Endodermal cell (in vitro differentiated cells): Measurements from ENCODE around the gene KCNQ1. TPM values are rescaled to one million over a fixed set of nuclear protein-coding genes. Genes with fewer than 3 reads are reported as not detected.

ENCODE experiments used
- DNase-seq: peaks from one replicate; pipeline ENCODE4 v3.0.0-alpha.2; 2017
- H3K27ac ChIP-seq: 2 replicates; pipeline ENCODE4 v1.5.1; 2013; ENCODE audit warnings: mild to moderate bottlenecking, low read depth, low read length, moderate library complexity
- H3K27me3 ChIP-seq: 2 replicates; pipeline ENCODE4 v1.6.1; 2013; ENCODE audit warnings: mild to moderate bottlenecking, low read length, moderate library complexity; ENCODE audit not compliant: insufficient read depth, control insufficient read depth, poor library complexity, severe bottlenecking
- H3K36me3 ChIP-seq: 2 replicates; pipeline ENCODE4 v1.7.0; 2013; ENCODE audit warnings: mild to moderate bottlenecking, low read length, moderate library complexity; ENCODE audit not compliant: control insufficient read depth, insufficient read depth
- H3K4me1 ChIP-seq: one replicate; pipeline ENCODE4 v1.7.0; 2013; ENCODE audit warnings: low read length; ENCODE audit not compliant: control insufficient read depth, insufficient read depth
- H3K4me3 ChIP-seq: 2 replicates; pipeline ENCODE4 v1.5.1; 2013; ENCODE audit warnings: mild to moderate bottlenecking, low read length, moderate library complexity
- H3K9ac ChIP-seq: 2 replicates; pipeline ENCODE4 v1.6.1; 2013; ENCODE audit warnings: mild to moderate bottlenecking, low read length, moderate library complexity; ENCODE audit not compliant: poor library complexity, severe bottlenecking; ENCODE audit errors: extremely low read depth
- H3K9me3 ChIP-seq: 2 replicates; pipeline ENCODE4 v1.6.1; 2013; ENCODE audit warnings: mild to moderate bottlenecking, low read length, moderate library complexity; ENCODE audit not compliant: control insufficient read depth
- H3K27ac Mint-ChIP-seq: 2 replicates; pipeline ENCODE4 v1.8.0; 2020; ENCODE audit warnings: mixed read lengths
- H3K27me3 Mint-ChIP-seq: 2 replicates; pipeline ENCODE4 v1.8.0; 2021; ENCODE audit warnings: mild to moderate bottlenecking, mixed read lengths; ENCODE audit not compliant: insufficient read depth
- H3K36me3 Mint-ChIP-seq: 2 replicates; pipeline ENCODE4 v1.8.0; 2020; ENCODE audit warnings: low read depth, mixed read lengths
- H3K4me1 Mint-ChIP-seq: 2 replicates; pipeline ENCODE4 v1.8.0; 2020; ENCODE audit warnings: mixed read lengths
- H3K4me3 Mint-ChIP-seq: 2 replicates; pipeline ENCODE4 v1.8.0; 2020; ENCODE audit warnings: mild to moderate bottlenecking, moderate library complexity, mixed read lengths
- H3K9me3 Mint-ChIP-seq: 2 replicates; pipeline ENCODE4 v1.8.0; 2020; ENCODE audit warnings: mild to moderate bottlenecking, mixed read lengths
- WGBS, 2 experiments: methylation state at CpG; one replicate each; pipeline versions ENCODE4 v1.1.5 to v1.1.7; 2013; ENCODE audit warnings: missing lambda C conversion rate in 2 of 2, mixed read lengths in 1 of 2; ENCODE audit not compliant: insufficient coverage in 1 of 2, insufficient read length in 1 of 2; 5-methylcytosine and 5-hydroxymethylcytosine counted together
- total RNA-seq, 2 donors: library from RNA; stranded (reverse); fragmentation: NEBNext Ultra II Directional in 1 of 2; extraction: Animal tissue kit (Norgen Biotek cat#: 25700) in 1 of 2; gene quantifications; 2 replicates in 1 of 2; 3 replicates in 1 of 2; pipeline ENCODE4 v1.2.1, GENCODE V29; 2021
- TF ChIP-seq, protein P1 (sequence below): fragments of 200-600 bp; sonication (generic); conservative IDR thresholded peaks from 2 replicates; pipeline ENCODE4 v1.5.0; 2021; ENCODE audit warnings: antibody characterized with exemption, mild to moderate bottlenecking

The KCNQ1 gene
- total RNA-seq, 2 donors from 2014 or later, result 1.8 to 3.5 TPM

DNA sequence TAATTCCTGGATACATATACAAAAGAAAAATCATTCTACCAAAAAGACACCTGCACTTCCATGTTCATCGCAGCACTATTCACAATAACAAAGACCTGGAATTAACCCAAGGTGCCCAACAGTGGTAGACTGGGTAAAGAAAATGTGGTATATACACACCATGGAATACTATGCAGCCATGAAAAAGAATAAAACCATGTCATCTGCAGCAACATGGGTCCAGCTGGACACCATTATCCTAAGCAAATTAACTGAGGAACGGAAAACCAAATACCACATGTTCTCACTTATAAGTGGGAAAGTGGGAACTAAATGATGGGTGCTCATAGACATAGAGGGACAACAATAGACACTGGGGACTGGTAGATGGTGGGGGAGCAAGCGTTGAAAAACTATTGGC, 5.0 kb upstream of the KCNQ1 start:
- Histone ChIP-seq H3K4me1 (no peaks in the 10 kb centered on the region), H3K4me3 (no peak overlapping the region), H3K9me3 (peaks cover 9% of the 10 kb centered on the region), H3K9ac (no peak overlapping the region), H3K27me3 (peaks cover 78% of the 10 kb centered on the region), H3K36me3 (no peaks in the 10 kb centered on the region), H3K27ac (no peak overlapping the region)
- DNase-seq, result no peak
- TF ChIP-seq, protein P1, sequence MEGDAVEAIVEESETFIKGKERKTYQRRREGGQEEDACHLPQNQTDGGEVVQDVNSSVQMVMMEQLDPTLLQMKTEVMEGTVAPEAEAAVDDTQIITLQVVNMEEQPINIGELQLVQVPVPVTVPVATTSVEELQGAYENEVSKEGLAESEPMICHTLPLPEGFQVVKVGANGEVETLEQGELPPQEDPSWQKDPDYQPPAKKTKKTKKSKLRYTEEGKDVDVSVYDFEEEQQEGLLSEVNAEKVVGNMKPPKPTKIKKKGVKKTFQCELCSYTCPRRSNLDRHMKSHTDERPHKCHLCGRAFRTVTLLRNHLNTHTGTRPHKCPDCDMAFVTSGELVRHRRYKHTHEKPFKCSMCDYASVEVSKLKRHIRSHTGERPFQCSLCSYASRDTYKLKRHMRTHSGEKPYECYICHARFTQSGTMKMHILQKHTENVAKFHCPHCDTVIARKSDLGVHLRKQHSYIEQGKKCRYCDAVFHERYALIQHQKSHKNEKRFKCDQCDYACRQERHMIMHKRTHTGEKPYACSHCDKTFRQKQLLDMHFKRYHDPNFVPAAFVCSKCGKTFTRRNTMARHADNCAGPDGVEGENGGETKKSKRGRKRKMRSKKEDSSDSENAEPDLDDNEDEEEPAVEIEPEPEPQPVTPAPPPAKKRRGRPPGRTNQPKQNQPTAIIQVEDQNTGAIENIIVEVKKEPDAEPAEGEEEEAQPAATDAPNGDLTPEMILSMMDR, result no peak
- Mint-ChIP-seq H3K4me1 (no peaks in the 10 kb centered on the region), H3K36me3 (no peaks in the 10 kb centered on the region), H3K4me3 (no peak overlapping the region), H3K27ac (no peak overlapping the region), H3K9me3 (peaks cover 4% of the 10 kb centered on the region), H3K27me3 (peaks cover 74% of the 10 kb centered on the region)
- 83 to 86% methylated on average over 1 to 2 of the region's 3 CpGs for WGBS, 2 experiments

DNA sequence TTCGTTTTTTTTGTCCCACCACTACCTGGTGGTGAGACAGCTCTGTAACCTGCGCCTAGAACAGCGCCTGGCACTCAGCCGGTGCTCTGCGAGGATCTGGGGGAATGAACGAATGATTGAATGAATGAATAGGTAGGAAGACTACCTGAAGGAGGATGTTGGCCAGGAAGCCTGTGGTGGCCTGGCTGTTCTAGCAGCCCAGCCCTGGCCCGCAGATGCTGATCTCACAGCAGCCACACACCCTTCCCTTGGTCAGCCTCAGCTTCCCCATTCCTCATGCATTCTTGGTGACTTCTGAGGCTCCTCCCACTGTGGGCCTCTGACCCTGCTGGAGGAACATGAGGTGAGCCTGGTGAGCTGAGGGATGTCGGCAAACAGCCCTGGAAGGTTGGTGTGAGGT, 4.2 kb upstream of the KCNQ1 start:
- peaks cover 79% of the 10 kb centered on the region for H3K27me3 Mint-ChIP-seq
- H3K4me3 Mint-ChIP-seq, result no peak overlapping the region
- no peak for DNase-seq
- WGBS, 2 experiments, result 84 to 91% methylated on average over 6 to 8 of the region's 8 CpGs
- H3K9me3 ChIP-seq, result peaks cover 9% of the 10 kb centered on the region
- H3K27ac Mint-ChIP-seq, result no peak overlapping the region
- H3K9me3 Mint-ChIP-seq, result peaks cover 4% of the 10 kb centered on the region
- no peak overlapping the region for H3K9ac ChIP-seq
- no peaks in the 10 kb centered on the region for H3K36me3 ChIP-seq
- H3K36me3 Mint-ChIP-seq, result no peaks in the 10 kb centered on the region
- peaks cover 81% of the 10 kb centered on the region for H3K27me3 ChIP-seq
- no peak overlapping the region for H3K27ac ChIP-seq
- TF ChIP-seq, protein P1, result no peak
- no peaks in the 10 kb centered on the region for H3K4me1 ChIP-seq
- H3K4me1 Mint-ChIP-seq, result no peaks in the 10 kb centered on the region
- H3K4me3 ChIP-seq, result no peak overlapping the region

DNA sequence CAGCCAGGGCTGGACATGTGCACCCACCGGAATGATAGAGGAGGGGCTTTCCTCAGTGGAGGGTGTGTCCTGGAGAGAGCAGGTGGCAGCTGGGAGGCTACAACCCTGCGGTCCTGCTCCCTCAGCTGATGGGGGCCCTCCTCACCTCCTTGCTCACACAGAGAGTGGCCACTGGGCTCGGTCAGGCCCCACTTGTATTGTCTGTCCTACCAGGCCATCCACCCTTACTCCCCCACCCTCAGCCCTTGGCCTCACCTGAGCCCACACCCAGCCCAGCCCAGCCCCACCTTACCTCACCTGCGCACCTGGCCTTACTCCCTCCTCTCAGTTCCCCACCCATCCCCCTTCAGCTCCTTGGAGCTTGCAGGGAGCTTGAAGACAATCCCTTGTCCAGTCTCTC, 3.6 kb upstream of the KCNQ1 start:
- H3K4me3 Mint-ChIP-seq, result no peak overlapping the region
- TF ChIP-seq, protein P1, result no peak
- H3K36me3 Mint-ChIP-seq, result no peaks in the 10 kb centered on the region
- WGBS, 2 experiments, result 86 to 88% methylated on average over 2 to 4 of the region's 4 CpGs
- Histone ChIP-seq H3K27me3 (peaks cover 84% of the 10 kb centered on the region), H3K4me1 (no peaks in the 10 kb centered on the region), H3K27ac (no peak overlapping the region), H3K4me3 (no peak overlapping the region), H3K9ac (no peak overlapping the region), H3K9me3 (peaks cover 9% of the 10 kb centered on the region), H3K36me3 (no peaks in the 10 kb centered on the region)
- H3K27me3 Mint-ChIP-seq, result peaks cover 84% of the 10 kb centered on the region
- H3K4me1 Mint-ChIP-seq, result no peaks in the 10 kb centered on the region
- no peak for DNase-seq
- no peak overlapping the region for H3K27ac Mint-ChIP-seq
- H3K9me3 Mint-ChIP-seq, result peaks cover 4% of the 10 kb centered on the region
